T-cell (primary cell): ENCODE data around the gene FOCAD. TPM values are rescaled to one million over a fixed set of nuclear protein-coding genes. Genes with fewer than 3 reads are reported as not detected.

ENCODE experiments used
- ATAC-seq, 4 experiments: fragments of 200-7000 bp in 3 of 4; fragments of 150-1000 bp in 1 of 4; cut with Tn5 transposase; replicated peaks in 1 of 4; 1 replicate in 3 of 4; 2 replicates in 1 of 4; pipeline ENCODE4 v1.10.0; 2021; ENCODE audit warnings: moderate library complexity in 3 of 4, mild to moderate bottlenecking in 2 of 4, moderate number of reproducible peaks in 1 of 4
- CTCF ChIA-PET, 2 donors: fragments of 300-600 bp; sonication (Branson Sonifier 250); formaldehyde crosslinking; loops; one replicate each; lab custom pipeline; 2022; ENCODE audit warnings: antibody characterized with exemption in 2 of 2; lab: Charles Lee
- POLR2A ChIA-PET, 2 donors: fragments of 300-600 bp; sonication (Branson Sonifier 250); formaldehyde crosslinking; loops; one replicate each; lab custom pipeline; 2022; ENCODE audit warnings: antibody characterized with exemption in 2 of 2; lab: Charles Lee
- DNase-seq, 35 experiments: peaks; one replicate each; pipeline versions ENCODE4 v3.0.0 to v3.0.0-alpha.2; 2013 to 2023
- H3K27ac ChIP-seq: one replicate; pipeline ENCODE4 v1.5.1; 2013; ENCODE audit warnings: low read length
- H3K27me3 ChIP-seq, 2 experiments: replicated peaks in 1 of 2; 1 replicate in 1 of 2; 2 replicates in 1 of 2; pipeline versions ENCODE4 v1.6.1 to v1.7.0; 2013; ENCODE audit warnings: low read length in 1 of 2, mixed read lengths in 1 of 2; ENCODE audit not compliant: control insufficient read depth in 2 of 2, insufficient read depth in 2 of 2; ENCODE audit errors: extremely low read depth in 1 of 2
- H3K36me3 ChIP-seq, 2 donors: 1 replicate in 1 of 2; 2 replicates in 1 of 2; pipeline versions ENCODE4 v1.6.1 to v1.7.0; 2013; ENCODE audit warnings: low read length in 1 of 2; ENCODE audit not compliant: control insufficient read depth in 2 of 2, insufficient read depth in 1 of 2; ENCODE audit errors: extremely low read depth in 1 of 2
- H3K4me1 ChIP-seq, 2 experiments: 1 replicate in 1 of 2; 2 replicates in 1 of 2; pipeline versions ENCODE4 v1.6.1 to v1.7.0; 2013; ENCODE audit warnings: low read length in 2 of 2, mixed read lengths in 1 of 2; ENCODE audit not compliant: insufficient read depth in 2 of 2, control insufficient read depth in 1 of 2; ENCODE audit errors: extremely low read depth in 1 of 2
- H3K4me3 ChIP-seq, 2 donors: 1 replicate in 1 of 2; 2 replicates in 1 of 2; pipeline versions ENCODE4 v1.5.1 to v1.7.0; 2013; ENCODE audit warnings: mild to moderate bottlenecking in 2 of 2, low read length in 1 of 2, moderate library complexity in 1 of 2; ENCODE audit not compliant: control insufficient read depth in 1 of 2; ENCODE audit errors: extremely low read depth in 1 of 2
- H3K9me3 ChIP-seq: 2 replicates; pipeline ENCODE4 v1.7.0; 2013
- H3K27ac Mint-ChIP-seq, 2 donors: one replicate each; pipeline ENCODE4 v1.8.0; 2020 to 2021; ENCODE audit warnings: mild to moderate bottlenecking in 2 of 2, mixed read lengths in 2 of 2
- H3K27me3 Mint-ChIP-seq, 2 donors: one replicate each; pipeline ENCODE4 v1.8.0; 2021 to 2022; ENCODE audit warnings: mixed read lengths in 2 of 2
- H3K36me3 Mint-ChIP-seq: one replicate; pipeline ENCODE4 v1.8.0; 2021; ENCODE audit warnings: mixed read lengths
- H3K4me1 Mint-ChIP-seq, 3 donors: one replicate each; pipeline ENCODE4 v1.8.0; 2020 to 2022; ENCODE audit warnings: mixed read lengths in 3 of 3, mild to moderate bottlenecking in 1 of 3
- H3K4me3 Mint-ChIP-seq, 3 donors: one replicate each; pipeline ENCODE4 v1.8.0; 2020 to 2022; ENCODE audit warnings: mild to moderate bottlenecking in 3 of 3, mixed read lengths in 3 of 3, moderate library complexity in 3 of 3
- H3K9me3 Mint-ChIP-seq, 3 donors: one replicate each; pipeline ENCODE4 v1.8.0; 2020 to 2022; ENCODE audit warnings: mixed read lengths in 3 of 3
- WGBS: methylation state at CpG from one replicate; pipeline ENCODE4 v1.1.5; 2013; ENCODE audit warnings: missing lambda C conversion rate; ENCODE audit not compliant: insufficient coverage; 5-methylcytosine and 5-hydroxymethylcytosine counted together
- total RNA-seq, 35 experiments: library from RNA in 6 of 35; stranded (reverse) in 6 of 35; fragments of 120-200 nt in 1 of 35; gene quantifications; one replicate each; pipeline versions ENCODE4 v1.2.1 to v1.2.4 and lab custom pipeline; 2013 to 2026

FOCAD gene
- total RNA-seq, 5 donors from 2014 or later (not counting 1 experiment from before 2014, with no cell fraction given) = 13.4 to 29.0 (median 21.3) TPM

DNA sequence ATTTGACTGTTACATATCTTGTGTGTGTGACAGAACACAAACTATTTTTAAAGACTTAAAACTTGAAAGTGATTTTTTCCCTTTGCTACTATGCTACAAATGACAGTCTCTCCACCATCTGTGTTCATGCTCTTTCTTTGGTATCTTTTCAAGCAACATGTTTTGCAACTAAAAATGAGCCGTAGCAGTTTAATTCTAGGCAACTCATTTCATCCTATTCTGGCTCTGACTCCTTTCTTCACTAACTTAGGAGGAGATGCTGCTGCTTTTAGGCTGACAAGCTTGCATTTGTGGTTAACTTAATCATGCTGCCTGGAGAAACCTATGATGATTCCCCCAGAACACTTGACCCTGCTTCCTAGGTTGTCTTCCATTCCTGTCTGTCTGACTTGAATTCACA lies 246.8 kb downstream of the FOCAD start:
- Mint-ChIP-seq H3K27me3 (no peaks in the 10 kb centered on the region), H3K36me3 (peaks cover 43% of the 10 kb centered on the region), H3K4me3 (no peak overlapping the region), H3K27ac (no peak overlapping the region), H3K9me3 (no peaks in the 10 kb centered on the region), H3K4me1 (peaks cover 0 to 11% (median 9%) of the 10 kb centered on the region in 3 donors)
- CTCF ChIA-PET = no interaction called here
- no CpG with 5 or more reads among the region's 1 CpG for WGBS
- POLR2A ChIA-PET = no interaction called here
- Histone ChIP-seq H3K4me3 (no peak overlapping the region), H3K9me3 (no peaks in the 10 kb centered on the region), H3K4me1 (no peaks in the 10 kb centered on the region), H3K27ac (no peak overlapping the region), H3K27me3 (no peaks in the 10 kb centered on the region), H3K36me3 (peaks cover 0 to 3% of the 10 kb centered on the region in 2 donors)
- DNase-seq = no peak
- no peak for ATAC-seq

DNA sequence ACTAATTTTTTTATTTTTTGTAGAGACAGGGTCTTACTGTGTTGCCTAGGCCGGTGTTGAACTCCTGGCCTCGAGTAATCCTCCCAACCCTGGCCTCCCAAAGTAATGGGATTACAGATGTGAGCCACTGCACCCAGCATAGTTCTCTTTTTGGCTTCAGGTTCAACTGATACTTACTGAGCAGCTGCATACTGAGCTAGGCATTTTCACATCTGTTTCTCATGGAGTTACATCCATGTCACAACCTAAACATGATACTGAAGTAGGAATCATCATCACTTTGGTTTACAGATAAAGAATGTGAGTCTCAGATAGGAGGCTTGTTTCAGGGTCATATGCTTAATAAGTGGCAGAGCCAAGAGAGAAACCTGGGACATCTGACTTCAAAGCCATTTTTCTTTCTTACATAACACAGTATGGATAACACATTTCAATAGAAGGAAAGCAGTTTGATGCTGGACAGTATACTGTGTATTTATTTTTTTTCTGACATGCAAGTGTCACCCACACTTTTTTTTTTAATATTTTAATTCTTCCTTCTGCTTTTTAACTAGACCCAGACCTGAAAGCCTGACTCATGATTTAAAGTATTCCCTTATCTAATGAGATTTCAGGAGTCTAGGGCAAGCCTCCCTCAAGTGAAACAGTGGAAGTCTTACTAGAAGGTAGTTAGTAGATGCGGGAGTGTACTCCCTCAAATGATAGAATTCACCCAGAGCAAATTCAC lies 256.6 kb downstream of the FOCAD start:
- Mint-ChIP-seq H3K4me1 (peaks cover 4 to 5% (median 4%) of the 10 kb centered on the region in 3 donors), H3K4me3 (no peak overlapping the region), H3K27me3 (no peaks in the 10 kb centered on the region), H3K36me3 (peaks cover 16% of the 10 kb centered on the region), H3K9me3 (no peaks in the 10 kb centered on the region), H3K27ac (no peak overlapping the region)
- H3K9me3 ChIP-seq = no peaks in the 10 kb centered on the region
- peaks cover 0 to 4% of the 10 kb centered on the region in 2 donors for H3K36me3 ChIP-seq
- H3K27ac ChIP-seq = no peak overlapping the region
- H3K4me3 ChIP-seq = no peak overlapping the region
- no peaks in the 10 kb centered on the region for H3K27me3 ChIP-seq
- POLR2A ChIA-PET = interaction anchor here in 1 of 2 donors (0.8 kb wide), 1 partner anchor 358 kb away, joined by 3 read pairs; no protein-coding TSS in a partner anchor
- H3K4me1 ChIP-seq = no peaks in the 10 kb centered on the region
- ATAC-seq (peak in 2 of 4 experiments; percentile 16 to 22), DNase-seq (peak in 1 of 35 experiments; percentile 7)
- CTCF ChIA-PET = interaction anchor here (0.5 to 3.4 kb wide), 52 partner anchors 9 to 1476 kb away, joined by 3 to 61 read pairs (median 4); partner anchors contain the start of genes HACD4 (in 1 of the 2) and MLLT3 (in 1 of the 2)
- WGBS = no CpG with 5 or more reads among the region's 3 CpGs

DNA sequence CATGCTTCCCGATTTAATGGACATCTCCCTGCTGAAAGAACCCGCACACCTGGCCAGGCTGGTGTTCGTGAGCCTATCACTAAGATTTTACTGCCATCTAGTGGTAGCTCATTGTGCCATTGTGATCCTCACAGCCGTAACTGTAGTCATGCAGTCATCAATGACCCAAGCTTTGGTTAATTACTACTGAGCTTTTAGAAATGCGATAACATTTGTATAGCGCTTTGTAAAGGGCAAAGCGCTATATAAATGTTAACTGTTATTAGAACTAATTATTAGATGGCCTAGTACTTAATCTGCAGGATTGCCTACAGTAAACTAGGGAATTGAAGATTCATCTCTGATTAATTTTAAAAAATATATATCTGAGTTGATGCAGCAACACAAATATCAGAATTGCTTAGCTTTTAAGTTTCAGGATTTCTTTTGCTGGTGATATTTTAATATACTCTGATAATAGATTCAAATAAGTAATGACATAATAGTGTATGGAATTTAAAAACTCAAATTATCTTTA lies 257.2 kb downstream of the FOCAD start:
- Histone ChIP-seq H3K27ac (no peak overlapping the region), H3K27me3 (no peaks in the 10 kb centered on the region), H3K9me3 (no peaks in the 10 kb centered on the region), H3K4me3 (no peak overlapping the region), H3K36me3 (peaks cover 0 to 4% of the 10 kb centered on the region in 2 donors), H3K4me1 (no peaks in the 10 kb centered on the region)
- POLR2A ChIA-PET = interaction anchor here in 1 of 2 donors (0.7 kb wide), 1 partner anchor 602 kb away, joined by 4 read pairs; no protein-coding TSS in a partner anchor
- Mint-ChIP-seq H3K9me3 (no peaks in the 10 kb centered on the region), H3K36me3 (peaks cover 15% of the 10 kb centered on the region), H3K27me3 (no peaks in the 10 kb centered on the region), H3K4me3 (no peak overlapping the region), H3K4me1 (peaks cover 4 to 5% (median 4%) of the 10 kb centered on the region in 3 donors), H3K27ac (no peak overlapping the region)
- ATAC-seq (peak; percentile 85 to 95 (median 89)), DNase-seq (peak in 34 of 35 experiments; percentile 4 to 83 (median 30))
- 3% methylated on average over 3 of the region's 7 CpGs for WGBS
- CTCF ChIA-PET = interaction anchor here (0.6 to 3.4 kb wide), 57 partner anchors 8 to 1532 kb away, joined by 3 to 61 read pairs (median 4); partner anchors contain the start of genes HACD4 (in 1 of the 2) and MLLT3 (in 1 of the 2)

DNA sequence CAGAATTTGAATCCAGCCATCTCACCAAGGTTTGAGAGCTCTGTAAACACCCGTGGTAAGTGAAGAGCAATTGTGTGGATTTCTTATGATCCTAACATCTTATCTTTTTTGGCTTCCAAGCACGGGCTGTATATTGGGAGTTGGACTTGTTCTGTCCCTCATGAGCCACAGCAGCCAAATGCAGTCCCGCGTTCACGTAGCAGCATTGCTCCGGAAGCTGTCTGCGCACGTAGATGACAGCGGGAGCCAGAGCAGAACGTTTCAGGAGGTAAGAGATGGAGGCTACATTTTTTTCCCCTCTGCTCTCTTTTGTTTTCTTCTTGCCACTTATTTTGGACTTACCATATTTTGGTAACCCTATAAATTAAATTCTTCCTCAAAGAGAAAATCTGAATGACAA lies 260.4 kb downstream of the FOCAD start:
- CTCF ChIA-PET = interaction anchor here in 1 of 2 donors (0.7 kb wide), 1 partner anchor 569 kb away, joined by 3 read pairs; no protein-coding TSS in a partner anchor
- no peaks in the 10 kb centered on the region for H3K9me3 ChIP-seq
- peaks cover 4 to 5% (median 4%) of the 10 kb centered on the region in 3 donors for H3K4me1 Mint-ChIP-seq
- WGBS = 100% methylated on average over 5 of the region's 10 CpGs
- H3K27me3 ChIP-seq = no peaks in the 10 kb centered on the region
- H3K4me1 ChIP-seq = no peaks in the 10 kb centered on the region
- peaks cover 0 to 6% of the 10 kb centered on the region in 2 donors for H3K36me3 ChIP-seq
- H3K4me3 ChIP-seq = no peak overlapping the region
- H3K27ac ChIP-seq = no peak overlapping the region
- DNase-seq (no peak), ATAC-seq (no peak)
- H3K36me3 Mint-ChIP-seq = peaks cover 20% of the 10 kb centered on the region
- no peaks in the 10 kb centered on the region for H3K27me3 Mint-ChIP-seq
- H3K4me3 Mint-ChIP-seq = no peak overlapping the region
- no peak overlapping the region for H3K27ac Mint-ChIP-seq
- POLR2A ChIA-PET = no interaction called here
- no peaks in the 10 kb centered on the region for H3K9me3 Mint-ChIP-seq

DNA sequence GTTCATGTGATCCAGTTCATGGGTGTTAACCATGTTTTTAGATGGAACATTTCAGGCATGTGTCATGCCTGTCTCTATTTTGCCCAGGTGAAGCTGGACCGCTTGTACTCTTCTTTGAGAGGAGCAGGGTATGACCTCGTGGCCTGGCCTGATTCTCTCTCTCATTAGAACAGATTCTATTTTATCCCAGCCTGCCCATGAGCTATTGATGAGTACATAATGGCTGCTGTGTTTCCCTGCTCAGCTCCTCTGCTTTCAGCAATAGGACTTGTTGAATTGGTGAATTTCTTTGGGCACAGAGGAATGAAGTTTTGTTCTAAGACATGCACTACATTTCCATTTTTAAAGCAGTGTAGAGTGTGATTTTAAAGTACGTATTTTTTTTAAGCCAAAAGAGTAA lies 261.2 kb downstream of the FOCAD start:
- Mint-ChIP-seq H3K4me1 (peaks cover 4 to 5% (median 4%) of the 10 kb centered on the region in 3 donors), H3K4me3 (no peak overlapping the region), H3K27ac (no peak overlapping the region), H3K36me3 (peaks cover 20% of the 10 kb centered on the region), H3K27me3 (no peaks in the 10 kb centered on the region), H3K9me3 (no peaks in the 10 kb centered on the region)
- ChIA-PET POLR2A (interaction anchor here in 1 of 2 donors (0.6 kb wide), 1 partner anchor 472 kb away, joined by 3 read pairs; no protein-coding TSS in a partner anchor), CTCF (interaction anchor here in 1 of 2 donors (0.6 to 0.7 kb wide), 2 partner anchors 570 to 1070 kb away, joined by 3 to 4 read pairs; no protein-coding TSS in a partner anchor)
- no peaks in the 10 kb centered on the region for H3K4me1 ChIP-seq
- no peaks in the 10 kb centered on the region for H3K27me3 ChIP-seq
- peaks cover 0 to 6% of the 10 kb centered on the region in 2 donors for H3K36me3 ChIP-seq
- ATAC-seq (no peak), DNase-seq (no peak)
- no CpG with 5 or more reads among the region's 3 CpGs for WGBS
- H3K4me3 ChIP-seq = no peak overlapping the region
- H3K9me3 ChIP-seq = no peaks in the 10 kb centered on the region
- no peak overlapping the region for H3K27ac ChIP-seq

DNA sequence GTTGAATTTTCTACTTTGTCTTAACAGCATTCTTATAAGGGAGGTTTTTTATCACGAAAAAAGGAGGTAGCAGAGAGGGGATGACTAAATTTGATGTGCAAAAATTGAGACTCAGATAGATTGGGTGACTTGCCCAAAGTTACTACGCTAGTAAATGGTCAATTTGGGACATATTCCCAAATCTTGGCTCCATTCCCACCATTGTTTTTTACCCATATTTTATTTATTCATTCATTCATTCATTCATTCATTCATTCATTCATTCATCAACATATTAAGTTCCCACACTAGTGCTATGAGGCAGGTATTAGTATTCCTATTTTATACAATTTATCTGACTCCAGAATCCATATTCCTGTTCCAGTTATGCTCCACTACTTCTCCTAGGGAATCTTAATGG lies 261.8 kb downstream of the FOCAD start:
- POLR2A ChIA-PET = no interaction called here

More for the DNA sequence above, 261.8 kb downstream of the FOCAD start:
- peaks cover 0 to 8% of the 10 kb centered on the region in 2 donors for H3K36me3 ChIP-seq
- Mint-ChIP-seq H3K4me1 (peaks cover 2 to 3% (median 3%) of the 10 kb centered on the region in 3 donors), H3K9me3 (no peaks in the 10 kb centered on the region), H3K27me3 (no peaks in the 10 kb centered on the region), H3K27ac (no peak overlapping the region), H3K36me3 (peaks cover 24% of the 10 kb centered on the region), H3K4me3 (no peak overlapping the region)
- no CpG with 5 or more reads among the region's 2 CpGs for WGBS
- H3K27me3 ChIP-seq = no peaks in the 10 kb centered on the region
- no peaks in the 10 kb centered on the region for H3K4me1 ChIP-seq
- no peak for DNase-seq
- H3K9me3 ChIP-seq = no peaks in the 10 kb centered on the region
- no peak for ATAC-seq
- H3K27ac ChIP-seq = no peak overlapping the region
- H3K4me3 ChIP-seq = no peak overlapping the region
- CTCF ChIA-PET = interaction anchor here in 1 of 2 donors (0.6 kb wide), 1 partner anchor 1071 kb away, joined by 4 read pairs; no protein-coding TSS in a partner anchor
